NCI-H146 (cell line): ENCODE data around the gene UIMC1.

Source experiments
- DNase-seq: peaks from one replicate; lab custom pipeline; 2025; lab: John Stamatoyannopoulos, UW

The UIMC1 gene

DNA sequence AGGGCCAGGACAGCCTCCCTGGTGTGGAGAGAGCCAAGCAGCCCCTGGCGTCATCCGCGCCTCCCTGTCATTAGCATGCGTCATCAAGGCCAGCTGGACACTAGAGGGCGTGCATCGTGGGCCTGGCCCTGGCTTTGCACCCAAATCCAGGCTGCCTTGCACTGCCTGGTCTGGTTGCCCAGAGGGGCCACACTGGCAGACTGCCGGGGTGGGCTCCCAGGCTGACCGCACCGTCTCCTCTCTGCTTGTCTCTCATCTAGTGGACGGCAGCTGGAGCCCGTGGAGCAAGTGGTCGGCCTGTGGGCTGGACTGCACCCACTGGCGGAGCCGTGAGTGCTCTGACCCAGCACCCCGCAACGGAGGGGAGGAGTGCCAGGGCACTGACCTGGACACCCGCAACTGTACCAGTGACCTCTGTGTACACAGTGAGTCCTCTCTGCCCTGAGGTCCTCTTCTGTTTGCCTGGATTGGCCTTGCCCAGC lies 136.4 kb downstream of the UIMC1 start:
- DNase-seq, result peak; percentile 17

DNA sequence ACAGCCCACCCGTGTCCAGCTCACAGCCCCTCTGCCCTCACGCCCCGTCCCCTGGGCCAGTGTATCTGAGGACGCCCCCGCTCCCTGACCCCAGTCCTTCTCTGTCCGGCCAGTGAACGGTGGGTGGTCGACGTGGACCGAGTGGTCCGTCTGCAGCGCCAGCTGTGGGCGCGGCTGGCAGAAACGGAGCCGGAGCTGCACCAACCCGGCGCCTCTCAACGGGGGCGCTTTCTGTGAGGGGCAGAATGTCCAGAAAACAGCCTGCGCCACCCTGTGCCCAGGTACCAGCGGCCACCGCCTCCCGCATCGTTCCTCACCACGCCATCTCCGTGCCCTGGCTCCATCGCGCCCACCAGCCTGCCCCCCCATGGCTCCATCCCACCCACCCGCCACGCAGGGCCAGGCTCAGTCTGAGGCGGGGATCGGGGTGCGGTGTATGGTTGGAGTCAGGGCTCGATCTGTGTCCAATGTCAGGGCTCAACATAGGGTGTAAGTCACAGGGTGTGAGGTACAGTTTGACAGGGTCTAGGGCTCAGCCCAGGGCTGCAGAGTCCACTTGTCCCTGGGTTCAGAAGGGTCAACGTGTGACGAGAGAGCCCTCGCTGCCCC lies 137.0 kb downstream of the UIMC1 start:
- DNase-seq, result no peak

GRCh38 chr5:176868731-176869130 lies 137.8 kb downstream of the UIMC1 start:
- DNase-seq, result no peak

GRCh38 chr5:176868126-176868525 lies 138.5 kb downstream of the UIMC1 start:
- no peak for DNase-seq

DNA sequence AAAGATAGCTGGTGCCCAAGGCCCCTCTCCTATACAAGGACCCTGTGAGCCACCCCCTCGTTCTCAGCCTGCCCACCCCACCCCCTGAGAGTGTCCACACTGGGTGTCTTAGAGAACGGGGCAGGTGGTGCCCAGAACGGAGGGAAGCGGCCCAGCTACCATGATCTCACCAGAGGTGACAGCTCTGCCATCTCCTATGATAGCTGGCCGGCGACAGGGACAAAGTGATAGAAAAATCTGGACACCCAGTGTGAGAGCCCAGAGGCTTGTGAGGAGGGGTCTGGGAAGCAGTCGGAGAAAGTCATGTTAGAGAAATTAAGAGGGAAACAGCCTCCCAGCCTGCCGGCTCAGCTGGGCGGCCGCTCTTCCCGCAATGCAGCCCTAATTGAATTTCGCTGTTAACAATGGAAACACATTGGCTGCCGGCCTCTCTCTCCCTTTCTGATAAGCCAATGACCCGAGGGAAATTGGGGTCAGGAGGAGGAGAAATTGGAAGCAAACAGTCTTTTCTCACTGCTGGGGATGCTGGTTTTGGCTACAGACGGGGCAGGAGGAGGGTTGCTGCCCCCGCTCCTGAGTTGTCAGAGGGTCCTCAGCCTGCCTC lies 139.8 kb downstream of the UIMC1 start:
- DNase-seq, result peak; percentile 66

DNA sequence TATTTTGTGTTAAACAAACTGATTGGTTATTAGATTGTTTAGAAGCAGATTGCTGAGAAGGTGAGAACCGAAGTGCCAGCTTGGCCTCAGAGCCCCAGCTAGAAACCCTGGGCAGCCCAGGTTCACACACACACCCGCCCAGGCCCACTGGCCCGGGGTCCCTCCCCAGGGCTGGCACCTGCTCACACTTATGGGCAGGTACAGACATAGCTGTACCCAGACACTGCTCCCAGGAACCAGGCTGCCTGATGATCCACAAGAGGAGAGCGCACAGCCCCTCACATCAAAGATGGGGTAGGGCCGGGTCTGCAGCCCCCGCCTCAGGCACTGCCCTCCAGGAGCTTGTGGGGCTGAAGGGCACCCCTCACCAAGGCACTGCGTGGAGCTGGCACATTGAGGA lies 140.6 kb downstream of the UIMC1 start:
- DNase-seq, result no peak

DNA sequence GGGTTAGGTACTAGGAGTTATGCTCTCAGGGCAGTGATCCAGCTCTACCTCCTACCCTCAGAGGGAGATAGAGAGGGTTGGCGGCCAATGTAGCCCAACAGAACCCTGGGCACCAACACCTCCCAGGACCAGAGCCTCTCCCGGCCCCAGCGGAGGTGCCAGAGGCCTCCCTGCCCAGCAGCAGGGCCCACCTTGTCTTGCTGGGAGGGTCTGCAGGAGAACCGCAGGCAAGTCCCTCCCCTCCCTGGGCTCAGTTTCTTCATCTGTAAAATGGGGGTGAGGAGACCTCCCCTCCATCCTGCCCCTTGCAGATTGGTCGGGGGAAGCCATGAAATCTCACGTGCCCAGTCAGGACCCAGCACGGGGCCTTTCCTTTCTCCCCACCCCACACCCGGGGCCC lies 141.8 kb downstream of the UIMC1 start:
- no peak for DNase-seq

GRCh38 chr5:176863765-176864098 lies 142.8 kb downstream of the UIMC1 start:
- DNase-seq, result no peak

DNA sequence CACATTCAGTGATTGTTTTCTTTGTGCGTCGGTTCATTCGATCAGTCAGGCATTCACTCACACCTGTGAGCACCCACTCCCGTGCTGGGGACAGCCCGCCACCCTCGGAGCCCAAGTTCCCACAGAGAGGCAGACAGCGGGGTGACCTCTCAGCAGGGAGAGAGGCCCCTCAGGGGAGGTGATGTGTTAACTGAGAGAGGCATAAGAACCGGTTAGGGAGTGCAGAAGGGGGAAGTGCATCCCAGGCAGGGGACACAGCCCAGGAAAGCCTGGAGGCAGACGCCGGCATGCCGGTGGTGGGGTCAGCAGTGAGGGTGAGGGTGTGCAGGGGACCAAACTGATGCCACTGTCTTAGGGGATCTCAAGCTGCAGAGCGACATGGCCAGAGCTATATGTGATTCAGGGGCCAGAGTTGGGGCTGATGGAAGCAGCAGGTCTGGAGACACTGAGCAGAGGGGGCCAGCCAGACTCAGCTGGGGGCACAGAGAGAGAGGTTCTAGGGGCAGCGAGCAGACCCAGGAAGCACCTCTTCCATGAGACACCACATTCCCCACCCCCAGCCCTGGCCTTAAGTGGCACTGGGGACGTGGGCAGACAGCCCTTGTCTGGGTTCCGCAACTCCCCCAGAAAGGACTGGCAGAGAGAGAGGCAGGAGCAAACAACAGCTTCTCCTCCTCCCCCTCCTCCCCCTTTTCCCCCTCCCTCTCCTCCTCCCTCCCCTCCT lies 143.4 kb downstream of the UIMC1 start:
- DNase-seq, result no peak

GRCh38 chr5:176862330-176862995 lies 144.1 kb downstream of the UIMC1 start:
- no peak for DNase-seq

- DNase-seq, result no peak
These were observed 145.3 kb downstream of the UIMC1 start for GRCh38 chr5:176861276-176861675.

DNA sequence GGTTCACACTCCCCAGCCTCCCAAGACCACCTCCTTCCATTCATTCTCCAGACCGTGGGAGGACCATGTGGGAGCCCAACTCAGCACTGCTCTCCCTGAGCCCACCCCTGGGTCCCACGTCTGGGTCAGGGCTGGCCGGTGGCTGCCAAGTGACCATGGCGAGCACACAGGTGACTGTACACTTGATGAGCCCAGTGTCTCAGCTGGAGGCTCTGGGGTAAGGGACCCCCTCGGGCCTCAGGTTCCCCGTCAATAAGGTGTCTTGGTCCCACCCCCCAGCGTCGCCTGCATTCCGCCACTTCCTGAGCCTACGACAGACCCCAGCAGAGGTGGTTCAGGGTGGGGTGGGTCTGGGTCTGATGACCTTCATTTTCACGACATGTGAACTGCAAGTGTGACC lies 146.2 kb downstream of the UIMC1 start:
- no peak for DNase-seq

GRCh38 chr5:176859916-176860315 lies 146.7 kb downstream of the UIMC1 start:
- DNase-seq, result no peak

GRCh38 chr5:176857894-176858273 lies 148.7 kb downstream of the UIMC1 start:
- no peak for DNase-seq

DNA sequence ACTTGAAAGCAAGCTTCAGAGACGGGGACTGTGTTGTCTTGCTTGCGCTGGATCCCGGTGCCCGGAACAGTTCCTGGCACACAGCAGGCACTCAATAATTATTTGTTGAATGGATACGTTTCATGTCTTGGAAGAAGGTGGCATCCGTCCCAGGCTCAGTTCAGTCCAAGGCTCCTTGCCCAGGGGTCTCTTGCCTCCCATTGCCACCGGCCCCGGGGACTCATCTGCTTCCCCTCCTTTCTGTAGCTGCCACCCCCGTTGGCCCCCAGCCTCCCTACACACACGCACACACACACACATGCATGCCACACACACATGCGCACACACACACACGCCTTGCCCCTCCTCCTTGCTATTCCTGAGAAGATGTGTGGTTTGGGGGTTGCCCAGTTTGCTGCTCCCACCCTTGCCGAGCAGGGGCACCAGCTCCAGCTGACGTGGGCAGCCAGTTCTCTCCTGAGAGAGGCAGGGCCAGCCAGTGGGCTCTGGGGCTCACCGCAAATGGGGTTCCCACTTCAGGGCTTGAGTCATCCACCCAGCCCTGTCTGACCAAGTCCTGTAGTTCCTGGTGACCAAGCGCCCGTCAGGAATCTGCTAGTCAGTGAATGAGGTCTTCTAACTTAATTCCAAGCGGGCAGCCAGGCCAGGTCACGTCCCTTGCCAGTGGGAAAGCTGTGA lies 149.2 kb downstream of the UIMC1 start:
- no peak for DNase-seq

DNA sequence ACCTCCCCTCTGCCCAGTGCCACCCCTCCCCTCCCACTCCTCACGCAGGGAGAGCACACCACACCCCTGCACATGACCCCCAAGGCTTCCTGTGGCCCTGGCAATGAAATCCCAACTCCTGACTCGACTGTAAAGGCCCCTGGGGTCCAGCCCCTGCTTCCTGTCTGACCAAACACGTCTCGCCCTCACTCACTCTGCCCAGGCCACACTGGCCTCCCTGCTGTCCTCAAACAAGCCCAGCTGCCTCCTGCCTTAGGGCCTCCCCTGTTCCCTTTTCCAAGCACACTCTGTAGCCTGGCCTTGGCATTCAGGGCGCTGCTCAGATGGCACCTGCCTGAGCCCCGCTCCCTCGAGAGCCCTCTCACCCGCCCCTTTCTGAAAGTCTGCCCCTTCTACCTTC lies 149.8 kb downstream of the UIMC1 start:
- DNase-seq, result no peak

GRCh38 chr5:176855598-176855997 lies 151.0 kb downstream of the UIMC1 start:
- no peak for DNase-seq
